GM13977 (cell line): ENCODE data around the gene CD59.

Experiments used
- DNase-seq: peaks from one replicate; pipeline ENCODE4 v3.0.0; 2012; ENCODE audit warnings: low spot score
- in situ Hi-C: fragments of 300-500 bp; cut with MboI; formaldehyde crosslinking; loops from one replicate; pipeline ENCODE4 v1.12.0; 2022; ENCODE audit warnings: low sequenced_read_pairs, low pct_unique_long_range_greater_than_20kb, mixed read lengths, inconsistent platforms; ENCODE audit not compliant: unreplicated experiment
- TF ChIP-seq, protein P1 (sequence below): IDR thresholded peaks from 2 replicates; pipeline ENCODE4 v1.5.1; 2012; ENCODE audit warnings: mild to moderate bottlenecking, control low read depth; ENCODE audit not compliant: insufficient read depth; ENCODE audit errors: extremely low read depth, missing control alignments

CD59 gene

DNA sequence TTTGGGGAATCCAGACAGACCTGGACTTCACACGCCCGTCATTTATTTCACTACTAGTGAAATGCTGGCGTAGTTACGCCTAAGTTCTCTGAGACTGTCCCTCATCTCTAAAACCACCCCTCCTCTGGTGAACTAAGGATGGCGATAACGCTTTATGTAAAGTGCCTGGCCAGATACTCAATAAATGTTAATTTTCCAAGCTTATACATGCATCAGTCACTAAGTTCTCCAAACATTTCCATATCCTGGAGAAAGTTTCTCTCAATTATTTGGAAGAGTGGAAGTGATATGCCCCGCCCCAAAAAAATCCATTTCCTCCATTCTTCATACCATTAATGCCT, 39.2 kb upstream of the CD59 start:
- in situ Hi-C loops: no loop called here
- TF ChIP-seq, protein P1, sequence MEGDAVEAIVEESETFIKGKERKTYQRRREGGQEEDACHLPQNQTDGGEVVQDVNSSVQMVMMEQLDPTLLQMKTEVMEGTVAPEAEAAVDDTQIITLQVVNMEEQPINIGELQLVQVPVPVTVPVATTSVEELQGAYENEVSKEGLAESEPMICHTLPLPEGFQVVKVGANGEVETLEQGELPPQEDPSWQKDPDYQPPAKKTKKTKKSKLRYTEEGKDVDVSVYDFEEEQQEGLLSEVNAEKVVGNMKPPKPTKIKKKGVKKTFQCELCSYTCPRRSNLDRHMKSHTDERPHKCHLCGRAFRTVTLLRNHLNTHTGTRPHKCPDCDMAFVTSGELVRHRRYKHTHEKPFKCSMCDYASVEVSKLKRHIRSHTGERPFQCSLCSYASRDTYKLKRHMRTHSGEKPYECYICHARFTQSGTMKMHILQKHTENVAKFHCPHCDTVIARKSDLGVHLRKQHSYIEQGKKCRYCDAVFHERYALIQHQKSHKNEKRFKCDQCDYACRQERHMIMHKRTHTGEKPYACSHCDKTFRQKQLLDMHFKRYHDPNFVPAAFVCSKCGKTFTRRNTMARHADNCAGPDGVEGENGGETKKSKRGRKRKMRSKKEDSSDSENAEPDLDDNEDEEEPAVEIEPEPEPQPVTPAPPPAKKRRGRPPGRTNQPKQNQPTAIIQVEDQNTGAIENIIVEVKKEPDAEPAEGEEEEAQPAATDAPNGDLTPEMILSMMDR: no peak
- no peak for DNase-seq

DNA sequence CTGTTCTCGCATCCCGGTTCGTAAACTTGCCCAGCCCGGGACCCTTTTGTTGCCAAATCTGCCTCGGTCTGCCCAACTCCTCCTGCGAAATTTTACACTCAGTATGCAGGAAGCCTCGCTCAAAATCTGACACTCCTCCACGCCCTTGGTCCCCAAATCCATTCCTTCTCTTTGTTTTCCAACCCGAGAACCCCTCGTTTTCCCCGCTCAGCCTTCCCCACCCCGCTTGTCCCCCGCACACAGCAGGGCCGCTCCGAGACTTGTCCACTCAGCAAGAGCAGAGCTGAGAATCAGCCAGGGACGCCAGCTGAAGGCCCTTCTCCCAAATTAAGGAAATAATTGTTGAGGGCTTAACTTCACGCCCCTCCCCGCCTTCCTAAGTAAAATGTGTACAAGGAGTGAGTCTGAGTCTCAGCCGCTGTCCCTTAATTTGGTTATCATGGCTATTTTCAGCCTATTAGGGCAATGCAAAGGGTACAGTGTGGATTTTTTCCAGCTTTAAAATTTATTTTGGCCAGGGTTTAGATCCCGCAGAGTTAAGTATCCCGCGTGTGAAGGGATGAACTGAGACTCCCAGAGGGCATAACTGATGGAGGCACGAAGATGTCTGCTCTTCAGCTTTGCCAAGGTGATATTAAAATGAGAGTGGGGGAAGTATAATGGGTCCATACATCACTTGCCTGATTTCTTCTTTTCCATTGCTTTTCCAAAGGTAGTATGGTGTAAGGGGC, 38.7 kb upstream of the CD59 start:
- TF ChIP-seq, protein P1: no peak
- DNase-seq: no peak
- in situ Hi-C loops: no loop called here

DNA sequence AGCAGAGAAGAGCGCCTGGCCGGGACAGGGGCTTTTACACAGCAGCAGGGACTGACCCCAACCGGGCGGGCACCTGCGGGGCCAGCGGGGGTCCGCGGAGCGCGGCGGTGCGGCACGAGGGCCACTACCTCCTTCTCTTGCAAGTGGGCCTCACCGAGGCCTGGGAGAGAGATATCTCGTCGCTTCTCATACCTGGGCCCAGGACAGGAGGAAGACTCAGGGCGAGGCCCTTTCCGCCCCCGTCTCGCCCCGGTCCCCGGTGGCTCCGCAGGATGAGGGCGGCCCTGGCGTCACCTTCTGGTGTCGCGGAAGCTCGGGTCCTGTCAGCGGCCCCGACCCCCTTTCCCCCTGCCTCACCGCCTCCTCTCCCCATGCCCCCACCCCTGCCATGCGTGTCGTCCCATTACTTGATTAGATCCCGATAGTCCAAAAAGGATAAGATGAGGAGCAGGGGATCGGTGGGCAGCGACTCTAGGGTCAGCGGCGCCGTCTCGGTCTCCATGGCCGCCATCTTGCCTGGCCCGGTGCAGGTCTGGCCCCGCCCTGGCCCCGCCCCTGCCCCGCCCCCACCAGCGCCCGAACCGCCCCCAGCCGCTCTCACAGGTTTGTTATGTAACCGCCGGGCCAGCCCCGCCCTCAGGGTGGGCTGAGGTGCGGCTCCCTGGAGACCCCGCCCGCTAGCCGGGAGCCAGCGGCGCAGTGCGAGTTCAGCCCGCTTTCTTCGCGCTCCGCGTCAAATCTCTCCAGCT, 37.9 kb upstream of the CD59 start, which contains the start of gene FBXO3:
Gene FBXO3 (minus strand): TSS at position 534 of the 749 bp plus-strand sequence. CDS start 23 bp downstream, at position 511.
- peak; percentile 98 for DNase-seq
- TF ChIP-seq, protein P1: no peak
- in situ Hi-C loops: no loop called here

DNA sequence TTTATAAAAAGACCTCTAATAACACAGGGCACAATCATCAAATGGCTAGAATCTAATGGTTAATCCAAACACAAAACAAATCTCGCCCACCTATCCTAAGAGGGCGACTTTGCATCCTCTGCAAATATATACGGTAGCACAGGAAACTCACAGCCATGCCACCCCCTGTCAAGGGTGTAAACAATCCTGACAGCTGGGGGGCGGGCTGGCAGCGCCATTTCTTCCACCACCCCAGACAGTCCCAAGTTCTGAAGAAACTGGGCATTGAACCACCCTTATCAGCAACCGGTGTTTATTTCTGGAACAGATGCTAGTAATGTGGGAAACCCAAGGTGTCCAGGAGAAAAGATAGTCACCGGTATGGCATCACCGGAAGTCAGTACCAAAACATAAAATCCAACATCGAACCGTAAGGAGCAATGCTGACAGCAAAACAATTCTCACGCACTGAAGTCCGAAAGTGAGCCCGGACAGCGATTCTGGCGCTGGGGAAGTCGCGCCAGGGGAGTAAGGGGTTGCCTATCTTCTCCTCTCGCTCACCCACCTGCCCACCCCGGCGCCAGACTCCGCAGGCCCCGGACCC, 37.3 kb upstream of the CD59 start:
- in situ Hi-C loops: no loop called here
- peak; percentile 39 for DNase-seq
- TF ChIP-seq, protein P1: no peak

DNA sequence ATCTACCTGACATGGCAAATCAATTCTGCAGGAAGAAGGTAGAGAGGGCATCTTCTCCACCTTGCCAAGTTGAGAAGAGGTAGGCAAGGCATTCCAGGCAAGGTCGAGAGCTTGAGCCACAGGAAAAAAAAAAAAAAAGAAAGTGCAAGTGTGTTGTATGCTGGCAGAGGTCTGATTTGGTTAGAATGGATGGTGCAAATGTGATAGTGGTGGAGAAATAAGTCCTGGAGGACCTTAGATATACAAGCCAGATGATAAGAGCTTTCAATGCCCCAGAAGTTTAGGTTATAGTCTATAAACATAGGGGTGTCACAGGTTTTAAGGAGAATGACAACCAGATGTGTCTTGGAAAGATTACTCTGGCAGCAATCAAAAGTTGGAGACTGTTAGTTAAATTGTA, 36.6 kb upstream of the CD59 start:
- no peak for DNase-seq
- in situ Hi-C loops: no loop called here
- TF ChIP-seq, protein P1: no peak

DNA sequence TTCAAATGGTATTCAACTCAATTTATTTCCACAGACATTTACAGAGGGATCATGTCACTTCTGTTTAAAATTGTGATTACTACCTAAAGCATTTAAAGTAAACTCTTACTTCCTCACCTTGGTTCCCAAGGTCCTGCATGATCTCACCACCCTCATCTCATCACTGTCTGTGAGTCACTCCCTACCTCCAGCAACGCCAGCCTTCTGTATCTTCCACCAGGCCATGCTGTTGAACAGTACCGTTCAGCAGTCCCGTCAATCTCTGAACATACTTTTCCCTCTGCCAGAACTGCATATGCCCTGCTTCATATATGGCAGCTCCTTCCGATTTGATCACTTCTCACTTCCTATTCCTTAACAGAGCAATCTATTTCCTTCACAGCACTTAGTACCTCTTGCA, 36.1 kb upstream of the CD59 start:
- in situ Hi-C loops: no loop called here
- DNase-seq: no peak
- TF ChIP-seq, protein P1: no peak
